Lung (tissue), 12 donors: ENCODE results near the gene GSTM4. TPM values are rescaled to one million over a fixed set of nuclear protein-coding genes. Genes with fewer than 3 reads are reported as not detected.

Source experiments
- ATAC-seq: fragments of 200-7000 bp; cut with Tn5 transposase; one replicate; pipeline ENCODE4 v1.9.1; 2020; ENCODE audit warnings: moderate number of reproducible peaks; ENCODE audit not compliant: insufficient read depth, low FRiP score
- DNase-seq, 3 donors: peaks; one replicate each; pipeline ENCODE4 v3.0.0-alpha.2; 2013 to 2017
- H3K27ac ChIP-seq, 2 donors: one replicate each; pipeline ENCODE4 v1.5.1; 2013; ENCODE audit warnings: mild to moderate bottlenecking in 2 of 2, moderate library complexity in 2 of 2, control low read depth in 1 of 2, inconsistent platforms in 1 of 2, low read depth in 1 of 2, low read length in 1 of 2
- H3K27me3 ChIP-seq, 3 donors: one replicate each; pipeline ENCODE4 v1.5.1; 2013; ENCODE audit warnings: low read length in 2 of 3; ENCODE audit not compliant: control insufficient read depth in 3 of 3, insufficient read depth in 3 of 3
- H3K36me3 ChIP-seq, 4 donors: one replicate each; pipeline ENCODE4 v1.5.1; 2013; ENCODE audit warnings: low read length in 4 of 4, mild to moderate bottlenecking in 1 of 4, moderate library complexity in 1 of 4; ENCODE audit not compliant: control insufficient read depth in 4 of 4, insufficient read depth in 4 of 4
- H3K4me1 ChIP-seq, 5 donors: one replicate each; pipeline ENCODE4 v1.5.1; 2013; ENCODE audit warnings: low read length in 5 of 5, mild to moderate bottlenecking in 2 of 5, moderate library complexity in 1 of 5; ENCODE audit not compliant: control insufficient read depth in 5 of 5, insufficient read depth in 5 of 5
- H3K4me3 ChIP-seq: one replicate; pipeline ENCODE4 v1.5.1; 2013; ENCODE audit warnings: mild to moderate bottlenecking, control low read depth, moderate library complexity
- H3K9ac ChIP-seq, 2 donors: one replicate each; pipeline ENCODE4 v1.5.1; 2013; ENCODE audit warnings: low read length in 2 of 2, control low read depth in 1 of 2; ENCODE audit not compliant: insufficient read depth in 1 of 2
- H3K9me3 ChIP-seq, 4 donors: one replicate each; pipeline ENCODE4 v1.5.1; 2013; ENCODE audit warnings: low read length in 3 of 4, mild to moderate bottlenecking in 1 of 4, moderate library complexity in 1 of 4; ENCODE audit not compliant: control insufficient read depth in 4 of 4, insufficient read depth in 3 of 4
- WGBS, 2 donors: extraction: QIAGEN DNeasy Blood & Tissue Kit; methylation state at CpG; one replicate each; pipeline ENCODE4 v1.1.7; 2013; 5-methylcytosine and 5-hydroxymethylcytosine counted together
- polyA plus RNA-seq, 2 donors: library from polyadenylated mRNA; stranded (reverse); fragments of 200-250 nt; gene quantifications; one replicate each; pipeline ENCODE4 v1.2.1, GENCODE V29; 2013
- total RNA-seq, 2 donors: library from RNA; depleted of rRNA in 1 of 2; stranded (reverse); fragments of >200 nt in 1 of 2; gene quantifications; one replicate each; pipeline ENCODE4 v1.2.1, GENCODE V29; 2014 to 2021
- TF ChIP-seq, protein P1 (sequence below): IDR thresholded peaks from 2 replicates; pipeline ENCODE4 v1.5.1; 2012; ENCODE audit warnings: mild to moderate bottlenecking; ENCODE audit errors: control extremely low read depth, extremely low read depth
- donor health status: control.
- donor health status: control.
- donor health status: Bipolar disorder and iron deficiency.
- donor health status: healthy.
- donor health status: DM: yes; HTN: yes; CAD: no.

GSTM4 gene
- total and polyA plus RNA-seq, 4 donors = 8.8 to 19.7 (median 17.9) TPM

DNA sequence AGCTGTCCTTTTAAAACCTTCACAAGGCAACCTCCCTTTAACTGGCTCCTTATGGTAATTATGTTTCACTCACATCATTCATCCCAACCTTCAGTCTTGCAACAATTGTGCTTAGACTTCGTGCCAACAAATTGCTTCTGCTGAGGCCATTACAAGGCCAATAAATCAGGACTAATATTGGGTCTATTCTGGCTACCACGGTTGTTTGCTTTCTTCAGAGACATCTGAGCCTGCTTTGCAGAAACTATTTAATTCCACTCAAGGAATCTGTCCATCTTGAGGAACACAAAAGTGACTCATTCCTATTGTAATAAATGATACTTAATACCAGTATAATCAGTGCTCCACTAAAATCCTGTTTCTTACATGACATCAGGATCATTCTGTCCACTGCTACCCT lies 2.6 kb upstream of the GSTM4 start:
- no peak for DNase-seq
- no peak overlapping the region for H3K4me3 ChIP-seq
- TF ChIP-seq, protein P1, sequence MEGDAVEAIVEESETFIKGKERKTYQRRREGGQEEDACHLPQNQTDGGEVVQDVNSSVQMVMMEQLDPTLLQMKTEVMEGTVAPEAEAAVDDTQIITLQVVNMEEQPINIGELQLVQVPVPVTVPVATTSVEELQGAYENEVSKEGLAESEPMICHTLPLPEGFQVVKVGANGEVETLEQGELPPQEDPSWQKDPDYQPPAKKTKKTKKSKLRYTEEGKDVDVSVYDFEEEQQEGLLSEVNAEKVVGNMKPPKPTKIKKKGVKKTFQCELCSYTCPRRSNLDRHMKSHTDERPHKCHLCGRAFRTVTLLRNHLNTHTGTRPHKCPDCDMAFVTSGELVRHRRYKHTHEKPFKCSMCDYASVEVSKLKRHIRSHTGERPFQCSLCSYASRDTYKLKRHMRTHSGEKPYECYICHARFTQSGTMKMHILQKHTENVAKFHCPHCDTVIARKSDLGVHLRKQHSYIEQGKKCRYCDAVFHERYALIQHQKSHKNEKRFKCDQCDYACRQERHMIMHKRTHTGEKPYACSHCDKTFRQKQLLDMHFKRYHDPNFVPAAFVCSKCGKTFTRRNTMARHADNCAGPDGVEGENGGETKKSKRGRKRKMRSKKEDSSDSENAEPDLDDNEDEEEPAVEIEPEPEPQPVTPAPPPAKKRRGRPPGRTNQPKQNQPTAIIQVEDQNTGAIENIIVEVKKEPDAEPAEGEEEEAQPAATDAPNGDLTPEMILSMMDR = no peak
- no peak for ATAC-seq
- no peak overlapping the region for H3K9ac ChIP-seq
- H3K27me3 ChIP-seq = no peaks in the 10 kb centered on the region
- WGBS, 2 donors = 74 to 88% methylated on average over 2 of the region's 2 CpGs
- H3K27ac ChIP-seq = no peak overlapping the region
- H3K4me1 ChIP-seq = peaks cover 0 to 8% (median 0%) of the 10 kb centered on the region in 5 donors
- H3K9me3 ChIP-seq = no peaks in the 10 kb centered on the region
- H3K36me3 ChIP-seq = peaks cover 0 to 2% (median 0%) of the 10 kb centered on the region in 4 donors

DNA sequence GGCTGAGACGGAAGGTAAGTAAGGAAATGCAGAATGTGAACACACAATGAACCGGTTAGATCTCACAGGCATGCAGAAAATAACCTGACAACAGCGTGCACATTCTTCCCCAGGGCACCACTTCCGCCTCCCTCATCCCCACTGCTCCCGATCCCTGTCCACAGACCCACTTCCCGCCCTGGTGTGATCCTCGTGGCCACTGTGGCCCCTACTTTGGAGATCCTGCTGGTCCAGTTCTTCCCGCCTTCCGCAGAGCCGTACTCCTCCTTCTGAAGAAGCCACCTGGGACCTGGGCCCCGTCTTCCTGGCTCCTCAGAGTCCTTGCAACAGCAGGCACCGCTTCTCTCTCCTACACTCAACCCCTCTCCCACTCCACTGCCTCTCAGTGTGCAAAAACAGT lies 1.4 kb upstream of the GSTM4 start:
- Histone ChIP-seq H3K9ac (no peak overlapping the region), H3K27ac (no peak overlapping the region), H3K9me3 (no peaks in the 10 kb centered on the region), H3K27me3 (no peaks in the 10 kb centered on the region), H3K4me1 (peaks cover 0 to 8% (median 3%) of the 10 kb centered on the region in 5 donors), H3K4me3 (no peak overlapping the region), H3K36me3 (peaks cover 0 to 6% (median 0%) of the 10 kb centered on the region in 4 donors)
- no peak for DNase-seq
- 92 to 96% methylated on average over 12 of the region's 12 CpGs for WGBS, 2 donors
- no peak for ATAC-seq
- TF ChIP-seq, protein P1 = no peak

DNA sequence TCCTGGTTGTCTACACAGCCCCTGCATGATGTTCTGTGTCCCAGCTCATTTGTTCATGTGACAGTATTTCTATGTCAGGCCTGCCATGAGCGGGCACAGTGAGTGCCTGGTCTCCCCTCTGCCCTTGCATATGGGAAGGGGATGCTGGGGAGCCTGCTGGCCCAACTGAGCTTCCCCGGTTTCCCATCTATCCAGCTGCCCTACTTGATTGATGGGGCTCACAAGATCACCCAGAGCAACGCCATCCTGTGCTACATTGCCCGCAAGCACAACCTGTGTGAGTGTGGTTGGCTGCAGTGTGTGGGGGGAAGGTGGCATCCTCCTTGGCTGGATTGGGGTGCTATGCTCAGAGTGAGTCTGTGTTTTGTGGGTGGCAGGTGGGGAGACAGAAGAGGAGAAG lies 1.5 kb downstream of the GSTM4 start:
- peaks cover 0 to 10% (median 1%) of the 10 kb centered on the region in 4 donors for H3K36me3 ChIP-seq
- H3K4me1 ChIP-seq = peaks cover 0 to 8% (median 5%) of the 10 kb centered on the region in 5 donors
- H3K27ac ChIP-seq = no peak overlapping the region
- H3K9me3 ChIP-seq = no peaks in the 10 kb centered on the region
- TF ChIP-seq, protein P1 = no peak
- ATAC-seq (no peak), DNase-seq (no peak)
- no peak overlapping the region for H3K9ac ChIP-seq
- WGBS, 2 donors = 95 to 100% methylated on average over 4 of the region's 4 CpGs
- no peaks in the 10 kb centered on the region for H3K27me3 ChIP-seq
- no peak overlapping the region for H3K4me3 ChIP-seq

DNA sequence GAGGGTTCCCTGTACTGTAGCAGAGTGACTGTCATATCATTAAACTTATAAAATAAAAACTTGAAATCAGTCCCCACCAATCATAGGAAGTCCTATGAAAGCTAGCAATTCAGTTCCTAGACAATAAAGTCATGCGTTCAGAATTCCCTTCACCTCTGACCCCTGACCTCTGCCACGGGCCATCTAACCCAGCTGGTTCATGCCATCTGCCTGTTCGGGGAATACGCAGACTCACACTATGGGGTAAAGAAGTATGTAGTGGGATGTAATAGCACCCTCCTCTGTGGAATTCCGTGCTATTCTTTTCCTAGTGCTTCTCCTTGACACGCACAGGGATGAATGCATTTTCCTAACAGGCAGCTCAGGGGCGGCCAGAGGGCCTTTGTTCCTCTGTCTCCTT lies 2.1 kb downstream of the GSTM4 start:
- ATAC-seq (no peak), DNase-seq (no peak)
- Histone ChIP-seq H3K4me1 (peaks cover 0 to 8% (median 5%) of the 10 kb centered on the region in 5 donors), H3K27me3 (no peaks in the 10 kb centered on the region), H3K9ac (no peak overlapping the region), H3K9me3 (no peaks in the 10 kb centered on the region), H3K36me3 (peaks cover 0 to 10% (median 1%) of the 10 kb centered on the region in 4 donors), H3K4me3 (no peak overlapping the region), H3K27ac (no peak overlapping the region)
- WGBS, 2 donors = 85 to 90% methylated on average over 7 of the region's 7 CpGs
- TF ChIP-seq, protein P1 = no peak
